T-helper 9 cell (primary cell): ENCODE measurements around the gene PPP2R2C.

Experiments used
- DNase-seq: peaks from one replicate; pipeline ENCODE4 v3.0.0-alpha.2; 2020

Gene PPP2R2C

DNA sequence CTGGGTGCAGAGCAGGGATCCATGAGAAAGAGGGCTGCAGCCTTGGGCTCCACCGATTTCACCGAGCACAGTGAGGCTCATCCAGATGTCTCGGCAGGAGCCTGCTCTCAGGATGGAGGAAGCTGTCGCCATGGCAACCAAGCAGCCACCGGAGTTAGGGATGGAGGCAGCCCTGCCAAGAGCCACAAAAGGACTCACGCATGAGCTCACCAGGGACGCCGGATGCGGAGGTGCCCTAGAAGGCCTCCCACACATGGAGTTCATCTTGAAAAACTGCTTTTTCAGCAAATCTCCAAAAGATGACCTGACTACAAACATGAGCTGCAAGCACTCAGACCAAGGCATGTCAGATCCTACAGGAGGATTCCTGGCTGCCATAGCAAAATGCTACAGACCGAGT, 112.0 kb downstream of the PPP2R2C start:
- DNase-seq, result no peak

GRCh38 chr4:6359536-6360308, 112.7 kb downstream of the PPP2R2C start:
- no peak for DNase-seq

DNA sequence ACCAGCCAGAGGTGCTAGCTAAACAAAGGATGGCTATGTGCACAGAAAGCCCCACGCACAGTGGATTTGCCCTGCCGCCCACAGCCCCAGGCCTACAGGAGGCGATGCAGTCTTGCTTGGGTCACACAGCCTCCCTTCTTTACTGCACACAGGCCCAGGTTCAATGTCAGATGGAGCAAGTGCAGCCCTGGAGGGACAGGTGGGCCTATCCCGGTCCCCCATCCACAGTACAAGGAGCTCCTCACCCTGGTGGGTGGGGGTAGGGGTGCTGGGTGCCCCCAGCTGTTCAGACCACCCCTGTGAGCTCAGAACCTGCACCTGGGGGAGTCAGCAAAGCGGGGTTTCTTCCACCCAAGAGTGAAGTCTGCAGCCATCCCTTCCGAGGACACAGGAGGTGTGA, 114.9 kb downstream of the PPP2R2C start:
- DNase-seq, result no peak

- no peak for DNase-seq
Measured at GRCh38 chr4:6356076-6356560, 116.3 kb downstream of the PPP2R2C start.

DNA sequence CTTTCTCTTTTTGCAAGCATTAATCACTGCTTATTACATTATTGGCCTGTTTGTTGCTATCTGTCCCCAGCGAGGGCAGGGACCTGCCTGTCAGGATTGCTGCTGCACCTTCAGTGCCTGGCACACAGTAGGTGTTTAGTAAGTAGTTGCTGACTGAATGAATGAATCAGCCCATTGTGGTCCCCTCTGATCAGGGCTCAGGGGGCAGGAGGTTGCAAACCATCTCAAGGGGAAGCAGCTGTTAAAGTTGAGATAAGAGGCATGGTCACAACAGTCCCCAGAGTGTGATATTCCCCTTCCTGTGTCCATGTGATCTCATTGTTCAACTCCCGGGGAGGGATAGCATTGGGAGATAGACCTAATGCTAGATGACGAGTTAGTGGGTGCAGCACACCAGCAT, 117.4 kb downstream of the PPP2R2C start:
- no peak for DNase-seq

DNA sequence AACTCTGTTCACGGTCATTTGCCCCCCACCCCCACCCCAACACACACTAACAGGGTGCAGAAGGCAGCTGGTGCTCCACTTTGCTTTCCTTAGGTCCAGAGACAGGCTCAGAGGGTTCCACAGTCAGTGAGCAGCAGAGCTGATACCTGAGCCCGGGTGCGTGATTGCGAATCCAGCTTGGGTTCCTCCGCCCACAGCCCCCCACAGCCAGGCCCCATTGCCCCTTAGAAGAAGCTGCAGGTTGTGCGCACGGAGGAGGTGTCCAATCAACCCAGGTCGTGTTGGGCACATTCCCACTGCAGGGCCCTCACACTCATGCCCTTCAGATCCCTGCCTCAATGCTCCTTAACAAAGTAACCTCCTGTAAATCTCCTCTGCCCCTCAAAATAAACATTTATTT, 117.8 kb downstream of the PPP2R2C start:
- no peak for DNase-seq

DNA sequence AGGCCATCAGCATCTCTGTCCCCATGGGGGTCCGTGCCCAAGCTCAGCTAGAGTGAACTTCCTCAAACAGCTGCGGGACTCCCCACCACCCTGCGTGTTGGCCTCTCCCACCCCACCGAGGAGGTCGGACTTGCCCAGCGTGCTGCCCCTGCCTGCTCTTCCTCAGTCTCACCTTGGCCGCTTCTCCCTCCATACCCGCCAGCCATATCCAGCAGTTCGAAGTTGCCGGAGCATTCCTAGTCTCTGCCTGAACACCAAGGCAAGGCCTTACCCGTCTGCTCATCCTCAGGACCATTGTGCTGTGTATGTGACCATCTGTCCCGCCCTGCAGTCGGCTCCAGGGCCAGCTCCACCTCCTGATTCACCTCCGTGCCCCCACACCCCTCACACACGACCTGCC, 118.3 kb downstream of the PPP2R2C start:
- no peak for DNase-seq

DNA sequence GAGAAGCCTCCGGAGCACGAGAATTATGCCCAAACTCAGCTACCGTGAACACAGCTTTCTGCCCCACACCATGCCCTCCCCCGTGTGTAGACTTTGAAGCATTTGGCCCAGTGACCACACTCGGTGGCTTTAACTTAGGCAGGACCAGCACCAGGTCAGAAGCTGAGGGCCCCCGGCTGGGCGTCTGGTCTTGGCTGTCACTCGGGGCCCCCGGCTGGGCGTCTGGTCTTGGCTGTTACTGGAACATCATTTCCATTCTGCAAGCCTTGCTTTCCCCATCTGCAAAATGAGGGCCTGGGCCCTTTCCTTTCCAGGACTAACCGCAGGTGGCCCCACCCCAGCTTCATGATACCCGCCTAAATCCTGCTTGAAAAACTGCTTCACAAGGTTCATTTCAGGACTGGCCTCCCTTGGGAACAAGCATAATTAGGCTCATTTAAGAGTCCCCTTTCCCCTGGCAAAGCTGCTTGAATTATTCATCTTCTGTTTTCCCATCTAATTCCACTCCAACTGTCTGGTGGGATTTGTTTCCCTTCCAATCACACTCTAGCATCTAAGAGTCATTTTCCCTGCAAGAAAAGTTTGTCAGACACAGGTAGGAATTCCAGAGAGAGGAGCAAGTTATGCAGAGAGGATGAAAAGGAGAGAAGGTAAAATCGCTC, 120.3 kb downstream of the PPP2R2C start:
- no peak for DNase-seq

GRCh38 chr4:6351246-6352000, 121.0 kb downstream of the PPP2R2C start:
- no peak for DNase-seq

DNA sequence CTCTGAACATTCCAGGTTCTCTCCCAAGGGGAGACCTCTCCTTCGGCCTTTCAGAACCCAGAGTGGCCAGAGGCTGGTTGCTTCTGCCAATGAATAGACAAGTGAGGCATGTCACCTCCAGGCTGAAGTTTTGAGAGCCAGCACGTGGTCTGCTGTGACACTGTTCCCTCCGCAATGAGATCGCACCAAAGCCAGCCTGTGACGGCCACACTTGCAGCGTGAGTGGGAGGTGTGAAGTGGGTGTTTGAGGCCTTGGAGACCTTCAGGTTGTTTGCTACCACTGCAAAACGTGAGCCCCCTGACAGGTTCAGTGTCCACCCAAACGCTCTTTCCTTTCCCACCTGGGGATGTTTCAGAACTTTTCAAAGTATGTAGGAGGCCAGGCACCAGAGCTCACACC, 121.8 kb downstream of the PPP2R2C start:
- no peak for DNase-seq

- DNase-seq, result no peak
Measured at GRCh38 chr4:6349896-6350603, 122.4 kb downstream of the PPP2R2C start.

- DNase-seq, result no peak
Measured at GRCh38 chr4:6348408-6348807, 124.0 kb downstream of the PPP2R2C start.

- no peak for DNase-seq
Measured at GRCh38 chr4:6347511-6348045, 124.8 kb downstream of the PPP2R2C start.

DNA sequence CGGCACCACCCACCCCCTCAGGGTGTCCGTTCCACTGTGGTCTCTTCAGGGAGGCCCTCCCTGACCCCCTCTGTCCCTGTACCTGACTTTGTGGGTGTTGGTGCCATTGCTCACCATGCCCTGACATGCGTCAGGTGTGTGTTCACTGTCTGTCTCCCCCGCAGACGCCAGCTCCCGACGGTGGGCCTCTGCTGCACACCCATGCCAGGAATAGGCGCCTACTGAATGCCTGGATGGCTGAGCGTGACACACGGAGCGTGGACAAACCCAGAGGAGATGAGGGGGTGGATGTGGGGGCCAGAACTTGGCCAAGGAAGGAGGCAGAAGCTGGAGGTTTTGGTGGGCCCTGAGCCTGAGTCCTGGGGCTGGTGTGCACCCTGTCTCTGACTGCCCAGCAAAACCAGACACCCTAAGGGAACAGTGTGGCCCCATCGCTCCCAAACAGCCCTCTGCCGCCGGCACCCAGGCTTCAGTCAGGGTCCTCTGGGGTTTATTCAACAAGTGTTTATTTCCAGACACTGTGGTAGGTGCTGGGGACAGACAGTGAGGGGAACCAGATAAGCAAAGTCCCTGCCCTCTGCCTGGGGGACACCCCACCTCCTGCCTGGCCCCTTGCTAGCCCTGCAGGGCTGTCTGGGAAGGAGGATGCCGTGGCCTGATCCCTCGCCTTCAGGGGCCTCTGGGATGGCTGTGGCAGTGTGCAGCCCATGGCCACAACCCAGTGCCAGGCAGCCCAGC, 125.9 kb downstream of the PPP2R2C start:
- no peak for DNase-seq

- no peak for DNase-seq
Measured at GRCh38 chr4:6345866-6346265, 126.5 kb downstream of the PPP2R2C start.

DNA sequence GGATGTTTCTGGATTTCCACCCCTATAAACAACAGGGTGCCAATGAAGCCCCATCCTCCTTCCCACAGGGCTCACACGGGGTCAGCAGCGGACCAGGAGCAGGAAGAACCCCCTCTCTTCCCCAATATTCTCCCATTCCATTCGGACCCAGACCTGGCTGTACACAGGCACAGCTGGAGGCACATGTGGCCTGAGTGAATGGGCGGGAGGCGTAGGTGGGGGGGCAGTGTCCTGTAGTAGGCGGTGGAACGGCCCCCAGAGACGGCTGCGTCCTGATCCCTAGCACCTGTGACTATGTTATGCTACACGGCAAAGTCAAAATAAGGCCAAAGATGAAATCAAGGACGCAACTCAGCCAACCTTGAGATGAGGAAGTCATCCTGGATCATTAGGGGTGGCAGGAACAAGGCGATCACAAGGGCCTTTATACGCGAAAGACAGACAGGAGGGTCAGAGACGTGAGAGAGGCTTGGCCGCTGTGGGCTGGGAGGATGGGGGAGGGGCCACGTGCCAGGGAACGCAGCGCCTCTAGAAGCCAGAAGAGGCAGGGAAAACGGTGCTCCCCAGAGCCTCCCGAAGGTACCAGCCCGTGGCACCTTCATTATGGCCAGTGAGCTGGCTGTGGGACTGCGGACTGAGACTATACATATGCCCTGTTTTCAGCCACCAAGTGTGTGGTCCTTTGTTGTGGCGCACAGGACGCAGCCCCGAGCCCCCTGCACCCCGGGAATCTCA, 127.2 kb downstream of the PPP2R2C start:
- DNase-seq, result no peak

DNA sequence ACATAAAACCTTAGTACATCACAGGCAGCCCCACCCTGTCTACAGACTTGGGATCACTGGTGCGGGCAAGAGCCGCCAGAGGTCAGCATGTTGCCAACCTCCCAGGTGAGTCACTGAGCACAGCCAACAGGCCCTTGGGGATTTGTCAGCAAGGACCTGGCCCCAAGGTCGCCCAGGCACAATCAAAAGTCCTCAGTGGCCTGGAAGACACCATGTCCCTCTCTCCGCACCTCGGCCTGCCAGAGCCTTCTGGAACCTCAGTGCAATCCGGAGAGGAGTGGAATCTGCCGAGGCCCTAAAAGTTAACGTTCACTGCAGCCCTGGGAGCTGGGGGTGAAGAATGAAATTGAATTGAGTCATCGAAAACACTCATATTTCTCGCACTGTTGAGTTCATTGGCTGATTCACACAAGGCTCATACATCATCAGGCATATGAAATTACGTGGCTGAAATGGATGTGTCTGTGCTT, 128.4 kb downstream of the PPP2R2C start:
- no peak for DNase-seq

DNA sequence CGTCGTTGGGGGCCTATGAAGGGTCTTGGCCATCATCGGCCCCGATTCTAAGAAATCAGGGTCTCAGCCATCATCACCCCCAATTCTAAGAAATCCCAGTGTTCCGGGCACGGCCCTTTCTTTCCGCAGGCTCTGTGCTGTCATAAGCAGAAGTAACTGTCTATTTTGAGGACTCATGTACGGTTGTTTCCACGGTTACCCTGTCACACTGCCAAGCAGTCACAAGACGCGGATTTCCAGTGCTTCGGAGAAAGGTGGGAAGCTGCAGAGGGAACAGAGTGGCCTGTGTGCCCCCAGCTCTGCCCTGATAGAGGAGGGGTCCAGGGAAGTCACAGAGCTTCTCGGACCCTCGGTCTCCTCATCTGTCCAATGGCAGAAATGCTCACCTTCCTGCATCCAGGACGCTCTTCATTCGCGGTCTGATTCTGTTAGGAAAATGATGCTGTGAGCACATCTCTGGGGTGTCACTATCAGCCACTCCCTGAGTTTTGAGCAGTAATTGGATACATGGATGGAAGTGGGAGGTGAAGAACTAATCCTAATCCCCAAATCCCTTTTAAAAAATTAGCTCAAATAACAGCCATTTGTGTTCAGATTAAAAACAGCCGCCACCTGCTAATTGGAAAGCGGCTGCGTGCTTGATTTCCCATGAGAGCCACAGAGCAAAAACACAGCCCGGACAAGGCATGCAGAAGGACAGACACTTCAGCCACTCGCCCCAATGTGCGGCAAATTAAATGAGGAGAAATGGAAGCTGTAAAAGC, 129.7 kb downstream of the PPP2R2C start:
- no peak for DNase-seq

- DNase-seq, result no peak
Measured at GRCh38 chr4:6341696-6342095, 130.7 kb downstream of the PPP2R2C start.

GRCh38 chr4:6340446-6341015, 131.9 kb downstream of the PPP2R2C start:
- DNase-seq, result no peak
